Smooth muscle cell (in vitro differentiated cells): ENCODE measurements around the gene CDH7. TPM values are rescaled to one million over a fixed set of nuclear protein-coding genes. Genes with fewer than 3 reads are reported as not detected.

Experiments used
- DNase-seq: peaks from one replicate; lab custom pipeline; 2025; ENCODE audit not compliant: unreplicated experiment; lab: John Stamatoyannopoulos, UW
- H2AFZ ChIP-seq: fragments of 200-600 bp; sonication (generic); 2 replicates; pipeline ENCODE4 v1.6.0; 2016; ENCODE audit warnings: antibody characterized with exemption, low read depth, mild to moderate bottlenecking
- H3F3A ChIP-seq: fragments of 200-600 bp; sonication (generic); 2 replicates; pipeline ENCODE4 v1.6.0; 2017; ENCODE audit warnings: antibody characterized with exemption, low read depth
- H3K27ac ChIP-seq: fragments of 200-600 bp; sonication (generic); 2 replicates; pipeline ENCODE4 v1.5.1; 2016; ENCODE audit warnings: low read depth, mild to moderate bottlenecking
- H3K27me3 ChIP-seq: fragments of 200-600 bp; sonication (generic); 2 replicates; pipeline ENCODE4 v1.6.1; 2016; ENCODE audit warnings: low read depth, mild to moderate bottlenecking
- H3K36me3 ChIP-seq: fragments of 200-600 bp; sonication (generic); 2 replicates; pipeline ENCODE4 v1.5.1; 2016; ENCODE audit warnings: low read depth
- H3K4me1 ChIP-seq: fragments of 200-600 bp; sonication (generic); 2 replicates; pipeline ENCODE4 v1.5.1; 2016; ENCODE audit warnings: low read depth
- H3K4me2 ChIP-seq: fragments of 200-600 bp; sonication (generic); 2 replicates; pipeline ENCODE4 v1.6.0; 2016; ENCODE audit warnings: mild to moderate bottlenecking
- H3K4me3 ChIP-seq: fragments of 200-600 bp; sonication (generic); 2 replicates; pipeline ENCODE4 v1.5.1; 2016; ENCODE audit warnings: mild to moderate bottlenecking
- H3K79me2 ChIP-seq: fragments of 200-600 bp; sonication (generic); 2 replicates; pipeline ENCODE4 v1.6.0; 2016; ENCODE audit warnings: low read depth, mild to moderate bottlenecking
- H3K9ac ChIP-seq: fragments of 200-600 bp; sonication (generic); 2 replicates; pipeline ENCODE4 v1.6.0; 2016; ENCODE audit warnings: low read depth
- H3K9me3 ChIP-seq: fragments of 200-600 bp; sonication (generic); replicated peaks from 2 replicates; pipeline ENCODE4 v1.5.1; 2016; ENCODE audit warnings: low read depth
- H4K20me1 ChIP-seq: fragments of 200-600 bp; sonication (generic); 2 replicates; pipeline ENCODE4 v1.6.0; 2016; ENCODE audit warnings: low read depth
- CTCF ChIP-seq: fragments of 200-600 bp; sonication (generic); IDR thresholded peaks from 2 replicates; pipeline ENCODE4 v1.5.1; 2017; ENCODE audit warnings: borderline replicate concordance, mild to moderate bottlenecking, antibody characterized with exemption; ENCODE audit not compliant: insufficient read depth, poor library complexity, severe bottlenecking
- WGBS: methylation state at CpG from one replicate; pipeline ENCODE4 v1.1.7; 2016; ENCODE audit warnings: low lambda C conversion rate; 5-methylcytosine and 5-hydroxymethylcytosine counted together
- polyA plus RNA-seq: library from polyadenylated mRNA; unstranded; fragments of >200 nt; fragmentation: Nextera tagmentation; extraction: Ambion mirVana; gene quantifications from 2 replicates; pipeline ENCODE4 v1.2.1, GENCODE V29; 2016
- total RNA-seq: library from RNA; depleted of rRNA; stranded (reverse); fragments of >200 nt; gene quantifications from 2 replicates; pipeline ENCODE4 v1.2.3, GENCODE V29; 2014

CDH7 gene
- total and polyA plus RNA-seq, 2 experiments from 2014 or later, result 8.2 to 16.5 TPM

GRCh38 chr18:65753520-65753919, 2.7 kb downstream of the CDH7 start:
- peak; percentile 51 for TF ChIP-seq CTCF
- Histone ChIP-seq H2AFZ (no peak overlapping the region), H3K4me1 (peaks cover 11% of the 10 kb centered on the region), H3K79me2 (no peaks in the 10 kb centered on the region), H4K20me1 (no peaks in the 10 kb centered on the region), H3K4me2 (peak overlapping the region; percentile 93), H3K27ac (peak overlapping the region; percentile 61), H3K4me3 (peak overlapping the region; percentile 9), H3K9ac (no peak overlapping the region), H3F3A (peaks cover 19% of the 10 kb centered on the region), H3K9me3 (no peaks in the 10 kb centered on the region), H3K36me3 (no peaks in the 10 kb centered on the region), H3K27me3 (peaks cover 7% of the 10 kb centered on the region)
- WGBS, result 3% methylated on average over 2 of the region's 2 CpGs
- DNase-seq, result no peak

- Histone ChIP-seq H3K79me2 (peaks cover 3% of the 10 kb centered on the region), H2AFZ (no peak overlapping the region), H3K9ac (no peak overlapping the region), H3K4me1 (peaks cover 11% of the 10 kb centered on the region), H3K36me3 (no peaks in the 10 kb centered on the region), H3F3A (peaks cover 19% of the 10 kb centered on the region), H3K4me3 (peak overlapping the region; percentile 9), H3K27me3 (peaks cover 7% of the 10 kb centered on the region), H4K20me1 (no peaks in the 10 kb centered on the region), H3K4me2 (peak overlapping the region; percentile 93), H3K27ac (peak overlapping the region; percentile 61), H3K9me3 (no peaks in the 10 kb centered on the region)
- DNase-seq, result no peak
- no peak for TF ChIP-seq CTCF
- whole genome bisulfite sequencing, result 8% methylated on average over 3 of the region's 3 CpGs
These were observed 3.3 kb downstream of the CDH7 start for GRCh38 chr18:65754121-65754520.

- Histone ChIP-seq H3K36me3 (no peaks in the 10 kb centered on the region), H4K20me1 (no peaks in the 10 kb centered on the region), H3K27me3 (peaks cover 7% of the 10 kb centered on the region), H2AFZ (no peak overlapping the region), H3K4me2 (peak overlapping the region; percentile 12), H3K4me1 (peaks cover 11% of the 10 kb centered on the region), H3K79me2 (peaks cover 3% of the 10 kb centered on the region), H3K27ac (no peak overlapping the region), H3K4me3 (no peak overlapping the region), H3K9ac (no peak overlapping the region), H3K9me3 (no peaks in the 10 kb centered on the region), H3F3A (peaks cover 19% of the 10 kb centered on the region)
- DNase-seq, result no peak
- no peak for TF ChIP-seq CTCF
These were observed 4.8 kb downstream of the CDH7 start for GRCh38 chr18:65755616-65756015.

GRCh38 chr18:65760457-65760856, 9.6 kb downstream of the CDH7 start:
- Histone ChIP-seq H3K4me3 (no peak overlapping the region), H3K9ac (no peak overlapping the region), H4K20me1 (no peaks in the 10 kb centered on the region), H3K4me1 (no peaks in the 10 kb centered on the region), H3K9me3 (no peaks in the 10 kb centered on the region), H2AFZ (no peak overlapping the region), H3K79me2 (peaks cover 6% of the 10 kb centered on the region), H3F3A (no peaks in the 10 kb centered on the region), H3K4me2 (no peak overlapping the region), H3K36me3 (no peaks in the 10 kb centered on the region), H3K27ac (no peak overlapping the region), H3K27me3 (no peaks in the 10 kb centered on the region)
- WGBS, result 93% methylated on average over 1 of the region's 1 CpG
- no peak for TF ChIP-seq CTCF
- no peak for DNase-seq
